OCI-LY7 (cell line): ENCODE measurements around the gene FAM241A. TPM values are rescaled to one million over a fixed set of nuclear protein-coding genes. Genes with fewer than 3 reads are reported as not detected.
A peak's percentile ranks its signal among the peaks of the same experiment; 100 is the strongest.

Experiments
- BruUV-seq: library from RNA; stranded (reverse); fragments of 400-500 nt; replicated peaks from 2 replicates; lab custom pipeline; 2021; lab: Mats Ljungman, UMichigan
- CTCF ChIA-PET: fragments of 300-600 bp; sonication (Branson Sonifier 250); formaldehyde crosslinking; loops from one replicate; lab custom pipeline; 2022; ENCODE audit warnings: antibody characterized with exemption; ENCODE audit not compliant: unreplicated experiment; lab: Charles Lee
- POLR2A ChIA-PET: fragments of 300-600 bp; sonication (Branson Sonifier 250); formaldehyde crosslinking; loops from one replicate; lab custom pipeline; 2022; ENCODE audit warnings: antibody characterized with exemption; lab: Charles Lee
- DNase-seq: peaks from one replicate; pipeline ENCODE4 v3.0.0-alpha.2; 2015; ENCODE audit warnings: low spot score
- H2AFZ ChIP-seq: fragments of 200-600 bp; sonication (generic), shearing (Covaris generic); 2 replicates; pipeline ENCODE4 v1.6.1; 2014; ENCODE audit warnings: mild to moderate bottlenecking, antibody characterized with exemption, low read length, moderate library complexity
- H3K27ac ChIP-seq: fragments of 200-600 bp; sonication (generic); 2 replicates; pipeline ENCODE4 v1.5.1; 2014; ENCODE audit warnings: mixed run types, low read depth, mild to moderate bottlenecking, moderate library complexity, low read length, inconsistent platforms; ENCODE audit not compliant: poor library complexity, severe bottlenecking
- H3K36me3 ChIP-seq: fragments of 200-600 bp; sonication (generic); 2 replicates; pipeline ENCODE4 v1.6.1; 2014; ENCODE audit warnings: mild to moderate bottlenecking, antibody characterized with exemption, low read length, moderate library complexity, mixed read lengths; ENCODE audit not compliant: insufficient read depth
- H3K4me1 ChIP-seq: fragments of 200-600 bp; sonication (generic); 2 replicates; pipeline ENCODE4 v1.5.1; 2014; ENCODE audit warnings: mild to moderate bottlenecking, low read length; ENCODE audit not compliant: insufficient read depth, poor library complexity, severe bottlenecking
- H3K4me2 ChIP-seq: fragments of 200-600 bp; sonication (generic); 2 replicates; pipeline ENCODE4 v1.6.1; 2014; ENCODE audit warnings: mild to moderate bottlenecking, low read length
- H3K4me3 ChIP-seq: fragments of 200-600 bp; sonication (generic); 2 replicates; pipeline ENCODE4 v1.5.1; 2014; ENCODE audit warnings: mild to moderate bottlenecking, low read depth, low read length; ENCODE audit not compliant: poor library complexity, severe bottlenecking
- H3K79me2 ChIP-seq: fragments of 200-600 bp; sonication (generic); 2 replicates; pipeline ENCODE4 v1.6.1; 2016; ENCODE audit warnings: low read depth, mild to moderate bottlenecking, low read length, moderate library complexity, mixed read lengths; ENCODE audit not compliant: insufficient read depth
- H3K9me2 ChIP-seq: fragments of 200-600 bp; sonication (generic); 2 replicates; pipeline ENCODE4 v1.6.1; 2016; ENCODE audit warnings: mild to moderate bottlenecking, low read length, mixed read lengths; ENCODE audit not compliant: insufficient read depth
- H3K9me3 ChIP-seq: fragments of 200-600 bp; sonication (generic); 2 replicates; pipeline ENCODE4 v1.6.1; 2014; ENCODE audit warnings: mild to moderate bottlenecking, mixed run types, low read length, mixed read lengths
- H4K20me1 ChIP-seq: fragments of 200-600 bp; sonication (generic); 2 replicates; pipeline ENCODE4 v1.6.1; 2014; ENCODE audit warnings: mild to moderate bottlenecking, antibody characterized with exemption, low read length, moderate library complexity, mixed read lengths; ENCODE audit not compliant: insufficient read depth
- EZH2phosphoT487 ChIP-seq: fragments of 200-600 bp; sonication (generic); IDR thresholded peaks from 2 replicates; pipeline ENCODE4 v1.6.1; 2018; ENCODE audit warnings: low read depth, borderline replicate concordance, mild to moderate bottlenecking, mixed run types, antibody characterized with exemption, low read length, moderate library complexity, mixed read lengths
- intact Hi-C: fragments of 100-400 bp; cut with micrococcal nuclease; formaldehyde crosslinking; loops from one replicate; pipeline ENCODE4 v1.10.0; 2022; ENCODE audit not compliant: unreplicated experiment
- total RNA-seq, 2 experiments: library from RNA; depleted of rRNA in 1 of 2; stranded (reverse); fragments of >200 nt in 1 of 2; shearing (Covaris generic) in 1 of 2; gene quantifications; 2 replicates each; pipeline ENCODE4 v1.2.3, GENCODE V29; 2014 to 2022
- TF ChIP-seq, protein P1 (sequence below): fragments of 200-600 bp; sonication (generic); conservative IDR thresholded peaks from 2 replicates; pipeline ENCODE4 v1.5.1; 2014; ENCODE audit warnings: mild to moderate bottlenecking, antibody characterized with exemption, low read length, moderate library complexity, mixed read lengths

The FAM241A gene
- total RNA-seq, 2 experiments from 2014 or later: 2.5 to 9.5 TPM

DNA sequence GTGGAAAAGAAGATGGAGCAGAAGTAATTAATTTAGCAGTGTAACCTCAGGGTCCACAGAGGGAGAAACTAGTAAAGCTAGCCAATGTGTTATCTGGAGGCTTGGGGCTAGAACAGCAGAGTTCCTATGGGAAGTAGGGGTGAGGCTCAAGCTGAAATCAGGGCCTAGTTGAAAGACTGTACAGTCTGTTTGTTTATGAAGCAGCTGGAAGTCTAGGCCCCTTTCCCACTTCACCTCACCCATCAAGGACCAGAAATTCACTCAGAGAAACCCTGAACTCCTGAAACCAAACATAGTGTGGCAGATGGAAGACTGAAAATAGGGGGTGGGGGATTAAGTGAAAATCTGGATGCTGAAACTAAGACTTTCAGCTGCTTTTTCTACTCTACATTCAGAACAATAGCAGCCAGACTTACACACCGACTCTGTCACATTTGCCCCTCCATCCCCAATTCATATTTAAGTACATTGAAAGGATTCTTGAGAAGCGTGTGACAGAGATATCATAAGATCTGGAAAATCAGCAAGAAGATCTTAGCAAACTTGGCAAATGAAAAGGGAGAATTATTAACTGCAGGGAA is 32.6 kb upstream of the FAM241A start:
- H3K9me3 ChIP-seq: no peaks in the 10 kb centered on the region
- H3K36me3 ChIP-seq: no peaks in the 10 kb centered on the region
- TF ChIP-seq, protein P1, sequence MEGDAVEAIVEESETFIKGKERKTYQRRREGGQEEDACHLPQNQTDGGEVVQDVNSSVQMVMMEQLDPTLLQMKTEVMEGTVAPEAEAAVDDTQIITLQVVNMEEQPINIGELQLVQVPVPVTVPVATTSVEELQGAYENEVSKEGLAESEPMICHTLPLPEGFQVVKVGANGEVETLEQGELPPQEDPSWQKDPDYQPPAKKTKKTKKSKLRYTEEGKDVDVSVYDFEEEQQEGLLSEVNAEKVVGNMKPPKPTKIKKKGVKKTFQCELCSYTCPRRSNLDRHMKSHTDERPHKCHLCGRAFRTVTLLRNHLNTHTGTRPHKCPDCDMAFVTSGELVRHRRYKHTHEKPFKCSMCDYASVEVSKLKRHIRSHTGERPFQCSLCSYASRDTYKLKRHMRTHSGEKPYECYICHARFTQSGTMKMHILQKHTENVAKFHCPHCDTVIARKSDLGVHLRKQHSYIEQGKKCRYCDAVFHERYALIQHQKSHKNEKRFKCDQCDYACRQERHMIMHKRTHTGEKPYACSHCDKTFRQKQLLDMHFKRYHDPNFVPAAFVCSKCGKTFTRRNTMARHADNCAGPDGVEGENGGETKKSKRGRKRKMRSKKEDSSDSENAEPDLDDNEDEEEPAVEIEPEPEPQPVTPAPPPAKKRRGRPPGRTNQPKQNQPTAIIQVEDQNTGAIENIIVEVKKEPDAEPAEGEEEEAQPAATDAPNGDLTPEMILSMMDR: no peak
- no peak for TF ChIP-seq EZH2phosphoT487
- H3K9me2 ChIP-seq: no peaks in the 10 kb centered on the region
- 0 out of 2 replicates have a peak overlapping the region, but pooled peaks have one; percentile 44 for H2AFZ ChIP-seq
- H4K20me1 ChIP-seq: no peaks in the 10 kb centered on the region
- H3K27ac ChIP-seq: no peak overlapping the region
- no peak for DNase-seq
- no TSS peak for BruUV-seq
- H3K4me1 ChIP-seq: peaks cover 5% of the 10 kb centered on the region
- ChIA-PET CTCF (no interaction called here), POLR2A (interaction anchor here (0.6 to 1.3 kb wide), 2 partner anchors 8 to 186 kb away, joined by 3 to 4 read pairs; no protein-coding TSS in a partner anchor)
- no peak overlapping the region for H3K4me3 ChIP-seq
- no peaks in the 10 kb centered on the region for H3K79me2 ChIP-seq
- intact Hi-C loops: no loop called here
- no peak overlapping the region for H3K4me2 ChIP-seq

- BruUV-seq: no TSS peak
- H3K4me2 ChIP-seq: no peak overlapping the region
- H3K4me3 ChIP-seq: no peak overlapping the region
- POLR2A ChIA-PET: interaction anchor here (0.6 to 0.8 kb wide), 2 partner anchors 415 to 1270 kb away, joined by 3 read pairs; no protein-coding TSS in a partner anchor
- no peaks in the 10 kb centered on the region for H4K20me1 ChIP-seq
- no peak overlapping the region for H3K27ac ChIP-seq
- TF ChIP-seq, protein P1: no peak
- TF ChIP-seq EZH2phosphoT487: no peak
- no peaks in the 10 kb centered on the region for H3K9me2 ChIP-seq
- intact Hi-C loops: no loop called here
- H3K36me3 ChIP-seq: no peaks in the 10 kb centered on the region
- CTCF ChIA-PET: no interaction called here
- no peak for DNase-seq
- H3K79me2 ChIP-seq: no peaks in the 10 kb centered on the region
- no peaks in the 10 kb centered on the region for H3K9me3 ChIP-seq
- no peak overlapping the region for H2AFZ ChIP-seq
- H3K4me1 ChIP-seq: peaks cover 5% of the 10 kb centered on the region
Measured at GRCh38 chr4:112113864-112114263, 31.4 kb upstream of the FAM241A start.

DNA sequence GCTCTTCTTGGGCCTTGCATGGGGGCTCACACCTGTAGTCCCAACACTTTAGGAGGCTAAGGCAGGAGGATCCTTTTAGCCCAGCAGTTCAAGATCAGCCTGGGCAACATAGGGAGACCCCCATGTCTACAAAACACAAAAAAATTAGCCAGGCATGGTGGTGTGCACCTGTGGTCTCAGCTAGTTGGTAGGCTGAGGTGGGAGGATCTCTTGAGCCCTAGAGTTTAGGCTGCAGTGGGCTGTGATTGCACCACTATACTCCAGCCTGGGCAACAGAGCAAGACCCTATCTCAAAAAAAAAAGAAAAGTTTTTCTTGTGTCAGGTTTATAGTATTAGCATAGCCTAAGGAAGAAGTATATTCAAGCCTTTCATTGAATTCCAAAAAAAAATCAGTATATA is 30.8 kb upstream of the FAM241A start:
- POLR2A ChIA-PET: interaction anchor here (0.6 kb wide), 1 partner anchor 1271 kb away, joined by 3 read pairs; no protein-coding TSS in a partner anchor
- Histone ChIP-seq H3K27ac (no peak overlapping the region), H3K79me2 (no peaks in the 10 kb centered on the region), H3K4me1 (peaks cover 5% of the 10 kb centered on the region), H3K9me3 (no peaks in the 10 kb centered on the region), H3K4me2 (no peak overlapping the region), H3K4me3 (no peak overlapping the region), H3K9me2 (no peaks in the 10 kb centered on the region), H2AFZ (no peak overlapping the region), H4K20me1 (no peaks in the 10 kb centered on the region), H3K36me3 (no peaks in the 10 kb centered on the region)
- TF ChIP-seq, protein P1: no peak
- TF ChIP-seq EZH2phosphoT487: no peak
- no TSS peak for BruUV-seq
- intact Hi-C loops: no loop called here
- DNase-seq: no peak
- CTCF ChIA-PET: no interaction called here
